ENCODE data around the gene NT5DC2.

The NT5DC2 gene

DNA sequence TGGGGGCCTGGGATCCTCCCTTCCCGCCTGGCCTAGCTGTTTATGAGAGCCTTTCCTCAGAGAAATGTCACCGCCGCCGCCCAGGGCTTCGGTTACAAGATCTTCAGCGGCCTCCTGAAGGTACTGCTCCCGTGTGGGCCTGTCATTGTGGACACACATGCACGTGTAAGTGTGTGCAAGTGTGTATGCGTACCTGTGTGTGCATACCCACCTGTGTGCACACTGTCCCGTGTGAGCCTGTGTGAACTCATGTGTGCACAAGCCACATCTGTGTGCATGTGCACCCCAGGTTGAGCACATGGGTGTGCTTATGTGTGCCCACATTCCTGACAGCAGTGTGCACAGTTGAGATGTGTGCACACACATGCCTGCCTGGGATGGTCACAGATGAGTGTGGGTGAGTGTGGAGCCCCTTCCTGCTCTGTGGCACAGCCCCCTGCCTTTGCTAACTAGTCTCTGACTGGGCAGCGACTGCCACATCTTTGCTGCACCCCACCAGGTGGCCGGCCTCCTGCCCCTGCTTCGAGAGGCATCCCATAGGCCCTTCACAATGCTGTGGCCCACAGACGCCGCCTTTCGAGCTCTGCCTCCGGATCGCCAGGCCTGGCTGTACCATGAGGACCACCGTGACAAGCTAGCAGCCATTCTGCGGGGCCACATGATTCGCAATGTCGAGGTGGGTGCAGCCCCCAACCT is 14.1 kb downstream of the NT5DC2 start:
- no peak overlapping the region for H3K4me2 ChIP-seq (ENCODE audit: low read depth, low read length, poor library complexity, severe bottlenecking)

DNA sequence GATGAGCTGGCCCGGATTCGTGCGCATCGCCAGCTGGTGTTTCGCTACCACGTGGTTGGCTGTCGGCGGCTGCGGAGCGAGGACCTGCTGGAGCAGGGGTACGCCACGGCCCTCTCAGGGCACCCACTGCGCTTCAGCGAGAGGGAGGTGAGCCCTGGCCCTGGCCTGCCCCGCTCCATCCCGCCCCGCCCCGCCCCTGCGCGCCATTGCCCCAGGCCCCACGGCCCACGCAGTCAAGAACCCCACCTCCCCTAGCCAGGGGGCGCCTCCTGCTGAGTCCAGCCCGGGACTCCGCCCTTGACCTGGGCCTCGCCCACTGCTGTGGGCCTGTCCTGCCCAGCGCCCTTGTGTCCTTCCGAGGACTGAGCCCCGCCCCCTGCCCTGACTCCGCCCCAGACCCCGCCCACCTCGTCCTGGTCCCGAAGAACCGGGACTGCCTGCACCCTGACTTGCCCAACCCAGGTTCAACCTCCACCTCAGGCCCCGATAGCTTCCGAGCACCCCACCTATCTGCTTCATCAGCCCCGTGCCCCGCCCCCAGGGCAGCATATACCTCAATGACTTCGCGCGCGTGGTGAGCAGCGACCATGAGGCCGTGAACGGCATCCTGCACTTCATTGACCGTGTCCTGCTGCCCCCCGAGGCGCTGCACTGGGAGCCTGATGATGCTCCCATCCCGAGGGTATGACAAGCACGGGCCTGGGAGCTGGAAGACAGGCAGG is 14.8 kb downstream of the NT5DC2 start:
- no peaks in the 10 kb centered on the region for H3K4me1 ChIP-seq (ENCODE audit: insufficient read depth, low read length, poor library complexity, severe bottlenecking)
- TF ChIP-seq, protein P1, sequence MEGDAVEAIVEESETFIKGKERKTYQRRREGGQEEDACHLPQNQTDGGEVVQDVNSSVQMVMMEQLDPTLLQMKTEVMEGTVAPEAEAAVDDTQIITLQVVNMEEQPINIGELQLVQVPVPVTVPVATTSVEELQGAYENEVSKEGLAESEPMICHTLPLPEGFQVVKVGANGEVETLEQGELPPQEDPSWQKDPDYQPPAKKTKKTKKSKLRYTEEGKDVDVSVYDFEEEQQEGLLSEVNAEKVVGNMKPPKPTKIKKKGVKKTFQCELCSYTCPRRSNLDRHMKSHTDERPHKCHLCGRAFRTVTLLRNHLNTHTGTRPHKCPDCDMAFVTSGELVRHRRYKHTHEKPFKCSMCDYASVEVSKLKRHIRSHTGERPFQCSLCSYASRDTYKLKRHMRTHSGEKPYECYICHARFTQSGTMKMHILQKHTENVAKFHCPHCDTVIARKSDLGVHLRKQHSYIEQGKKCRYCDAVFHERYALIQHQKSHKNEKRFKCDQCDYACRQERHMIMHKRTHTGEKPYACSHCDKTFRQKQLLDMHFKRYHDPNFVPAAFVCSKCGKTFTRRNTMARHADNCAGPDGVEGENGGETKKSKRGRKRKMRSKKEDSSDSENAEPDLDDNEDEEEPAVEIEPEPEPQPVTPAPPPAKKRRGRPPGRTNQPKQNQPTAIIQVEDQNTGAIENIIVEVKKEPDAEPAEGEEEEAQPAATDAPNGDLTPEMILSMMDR (conservative IDR thresholded peaks at IDR 0.05; ENCODE audit: low read length): no peak
- no peak for TF ChIP-seq EZH2phosphoT487 (IDR thresholded peaks at IDR 0.05; ENCODE audit: borderline replicate concordance)
- no peaks in the 10 kb centered on the region for H4K20me1 ChIP-seq (ENCODE audit: insufficient read depth, low read length, poor library complexity, severe bottlenecking)
- H3K4me3 ChIP-seq (ENCODE audit: low read length, poor library complexity, severe bottlenecking): no peak overlapping the region
- H2AFZ ChIP-seq (ENCODE audit: low read length): no peak overlapping the region
- no peaks in the 10 kb centered on the region for H3K79me2 ChIP-seq (ENCODE audit: insufficient read depth, low read length)
- no peak overlapping the region for H3K4me2 ChIP-seq (ENCODE audit: low read depth, low read length, poor library complexity, severe bottlenecking)
- H3K9me2 ChIP-seq (replicated peaks; ENCODE audit: low read depth, low read length): no peaks in the 10 kb centered on the region
- no peaks in the 10 kb centered on the region for H3K27me3 ChIP-seq (ENCODE audit: insufficient read depth, low read length, poor library complexity, severe bottlenecking)
- no peaks in the 10 kb centered on the region for H3K9me3 ChIP-seq (ENCODE audit: insufficient read depth, low read depth, low read length)
- no peaks in the 10 kb centered on the region for H3F3A ChIP-seq (ENCODE audit: low read depth)
- no peaks in the 10 kb centered on the region for H3K36me3 ChIP-seq (ENCODE audit: insufficient read depth, low read length)
- H3K9ac ChIP-seq (ENCODE audit: low read depth, low read length, poor library complexity, severe bottlenecking): no peak overlapping the region

More for the DNA sequence above, 14.1 kb downstream of the NT5DC2 start:
- Histone ChIP-seq H3K9me3 (ENCODE audit: insufficient read depth, low read depth, low read length) (no peaks in the 10 kb centered on the region), H3K27me3 (ENCODE audit: insufficient read depth, low read length, poor library complexity, severe bottlenecking) (no peaks in the 10 kb centered on the region), H3K36me3 (ENCODE audit: insufficient read depth, low read length) (no peaks in the 10 kb centered on the region), H2AFZ (ENCODE audit: low read length) (no peak overlapping the region), H3K4me1 (ENCODE audit: insufficient read depth, low read length, poor library complexity, severe bottlenecking) (no peaks in the 10 kb centered on the region), H3K4me3 (ENCODE audit: low read length, poor library complexity, severe bottlenecking) (no peak overlapping the region), H3F3A (ENCODE audit: low read depth) (no peaks in the 10 kb centered on the region), H4K20me1 (ENCODE audit: insufficient read depth, low read length, poor library complexity, severe bottlenecking) (no peaks in the 10 kb centered on the region), H3K9ac (ENCODE audit: low read depth, low read length, poor library complexity, severe bottlenecking) (no peak overlapping the region), H3K79me2 (ENCODE audit: insufficient read depth, low read length) (no peaks in the 10 kb centered on the region), H3K9me2 (replicated peaks; ENCODE audit: low read depth, low read length) (no peaks in the 10 kb centered on the region)
- TF ChIP-seq, protein P1 (conservative IDR thresholded peaks at IDR 0.05; ENCODE audit: low read length): no peak
- TF ChIP-seq EZH2phosphoT487 (IDR thresholded peaks at IDR 0.05; ENCODE audit: borderline replicate concordance): no peak

DNA sequence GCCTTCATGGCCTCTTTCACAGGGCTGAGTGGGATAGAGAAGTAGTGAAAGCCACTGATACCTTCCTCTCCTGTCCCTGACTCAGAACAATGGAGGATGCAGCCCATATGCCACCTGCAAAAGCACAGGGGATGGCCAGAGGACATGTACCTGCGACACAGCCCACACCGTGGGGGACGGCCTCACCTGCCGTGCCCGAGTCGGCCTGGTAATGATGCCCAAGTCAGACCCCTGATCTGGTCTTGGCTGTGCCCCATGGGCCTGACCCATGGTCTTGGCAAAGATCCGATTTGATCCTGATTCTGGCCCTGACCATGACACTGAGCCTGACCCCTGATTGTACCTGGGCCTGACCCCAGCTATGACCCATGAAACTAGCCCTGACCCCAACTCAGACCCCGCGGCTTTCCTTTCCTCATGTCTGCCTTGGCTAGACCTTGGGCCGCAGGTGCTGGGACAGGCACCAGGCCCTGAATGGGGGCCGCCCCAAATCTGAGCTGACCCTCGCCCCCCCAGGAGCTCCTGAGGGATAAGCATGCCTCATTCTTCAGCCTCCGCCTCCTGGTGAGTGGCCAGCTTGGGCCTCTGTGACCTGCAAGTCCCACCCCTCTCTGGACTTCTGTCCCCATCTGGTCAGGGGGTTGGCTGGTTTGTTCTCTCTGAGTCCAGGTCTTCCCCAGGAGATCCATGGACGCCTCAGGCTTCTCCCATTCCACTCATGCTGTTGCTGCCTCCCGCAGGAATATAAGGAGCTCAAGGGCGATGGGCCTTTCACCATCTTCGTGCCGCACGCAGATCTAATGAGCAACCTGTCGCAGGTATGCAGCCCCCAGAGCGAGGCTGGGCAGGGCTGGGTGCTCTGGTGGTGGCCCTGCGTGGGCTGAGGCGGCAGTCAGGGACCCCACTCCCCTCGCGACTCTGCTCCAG is 15.6 kb downstream of the NT5DC2 start:
- no peak overlapping the region for H3K4me3 ChIP-seq (ENCODE audit: low read length, poor library complexity, severe bottlenecking)
- TF ChIP-seq, protein P1 (conservative IDR thresholded peaks at IDR 0.05; ENCODE audit: low read length): no peak
- TF ChIP-seq EZH2phosphoT487 (IDR thresholded peaks at IDR 0.05; ENCODE audit: borderline replicate concordance): no peak
- no peaks in the 10 kb centered on the region for H3K27me3 ChIP-seq (ENCODE audit: insufficient read depth, low read length, poor library complexity, severe bottlenecking)
- no peak overlapping the region for H3K9ac ChIP-seq (ENCODE audit: low read depth, low read length, poor library complexity, severe bottlenecking)
- no peak overlapping the region for H2AFZ ChIP-seq (ENCODE audit: low read length)
- H3K36me3 ChIP-seq (ENCODE audit: insufficient read depth, low read length): no peaks in the 10 kb centered on the region
- H3K9me2 ChIP-seq (replicated peaks; ENCODE audit: low read depth, low read length): no peaks in the 10 kb centered on the region
- no peaks in the 10 kb centered on the region for H3K4me1 ChIP-seq (ENCODE audit: insufficient read depth, low read length, poor library complexity, severe bottlenecking)
- H3K79me2 ChIP-seq (ENCODE audit: insufficient read depth, low read length): no peaks in the 10 kb centered on the region
- no peaks in the 10 kb centered on the region for H3K9me3 ChIP-seq (ENCODE audit: insufficient read depth, low read depth, low read length)
- H4K20me1 ChIP-seq (ENCODE audit: insufficient read depth, low read length, poor library complexity, severe bottlenecking): no peaks in the 10 kb centered on the region
- H3F3A ChIP-seq (ENCODE audit: low read depth): no peaks in the 10 kb centered on the region
- H3K4me2 ChIP-seq (ENCODE audit: low read depth, low read length, poor library complexity, severe bottlenecking): no peak overlapping the region

All from Loucy (cell line).